Activated B cell treated with CpG ODN at 0.5 μM for 24 hours (primary cell): ENCODE measurements around the gene CAVIN2. TPM values are rescaled to one million over a fixed set of nuclear protein-coding genes. Genes with fewer than 3 reads are reported as not detected.

Experiments
- ATAC-seq: fragments of 200-7000 bp; cut with Tn5 transposase; one replicate; pipeline ENCODE4 v1.10.0; 2021; ENCODE audit warnings: low read depth, mild to moderate bottlenecking, moderate library complexity
- CTCF ChIA-PET: fragments of 350-600 bp; sonication (Branson Sonifier 250); formaldehyde crosslinking; loops from one replicate; lab custom pipeline; 2021; ENCODE audit warnings: antibody characterized with exemption; lab: Charles Lee
- POLR2A ChIA-PET: fragments of 350-600 bp; sonication (Branson Sonifier 250); formaldehyde crosslinking; loops from one replicate; lab custom pipeline; 2021; ENCODE audit warnings: antibody characterized with exemption; lab: Charles Lee
- DNase-seq: peaks from one replicate; pipeline ENCODE4 v3.0.0; 2022
- H3K27ac Mint-ChIP-seq: one replicate; pipeline ENCODE4 v1.8.0; 2020; ENCODE audit warnings: mixed read lengths
- H3K27me3 Mint-ChIP-seq: one replicate; pipeline ENCODE4 v1.8.0; 2021; ENCODE audit warnings: mixed read lengths
- H3K36me3 Mint-ChIP-seq: one replicate; pipeline ENCODE4 v1.8.0; 2021; ENCODE audit warnings: low read depth, mixed read lengths
- H3K4me1 Mint-ChIP-seq: one replicate; pipeline ENCODE4 v1.8.0; 2021; ENCODE audit warnings: mixed read lengths
- H3K4me3 Mint-ChIP-seq: one replicate; pipeline ENCODE4 v1.8.0; 2020; ENCODE audit warnings: mild to moderate bottlenecking, mixed read lengths
- H3K9me3 Mint-ChIP-seq: one replicate; pipeline ENCODE4 v1.8.0; 2020; ENCODE audit warnings: mixed read lengths
- CTCF ChIP-seq: fragments of 200-600 bp; IDR thresholded peaks from one replicate; pipeline ENCODE4 v1.8.0; 2022; ENCODE audit warnings: antibody characterized with exemption, mild to moderate bottlenecking
- intact Hi-C: fragments of 100-400 bp; cut with micrococcal nuclease; formaldehyde crosslinking; loops from one replicate; pipeline ENCODE4 v1.15.1; 2024
- total RNA-seq: library from RNA; stranded (reverse); gene quantifications from 2 replicates; pipeline ENCODE4 v1.2.3, GENCODE V29; 2022

The CAVIN2 gene
- total RNA-seq, 1 donor from 2014 or later = not detected

GRCh38 chr2:191891656-191892055 lies 44.8 kb upstream of the CAVIN2 start:
- Mint-ChIP-seq H3K36me3 (no peaks in the 10 kb centered on the region), H3K27me3 (no peaks in the 10 kb centered on the region), H3K27ac (no peak overlapping the region), H3K4me3 (no peak overlapping the region), H3K4me1 (no peaks in the 10 kb centered on the region), H3K9me3 (no peaks in the 10 kb centered on the region)
- POLR2A ChIA-PET = no interaction called here
- no peak for TF ChIP-seq CTCF
- CTCF ChIA-PET = no interaction called here
- no peak for ATAC-seq
- DNase-seq = no peak
- intact Hi-C loops = no loop called here

- TF ChIP-seq CTCF = no peak
- H3K27me3 Mint-ChIP-seq = no peaks in the 10 kb centered on the region
- no peak overlapping the region for H3K4me3 Mint-ChIP-seq
- intact Hi-C loops = no loop called here
- no peak for ATAC-seq
- H3K9me3 Mint-ChIP-seq = no peaks in the 10 kb centered on the region
- no peak for DNase-seq
- no peaks in the 10 kb centered on the region for H3K36me3 Mint-ChIP-seq
- no peaks in the 10 kb centered on the region for H3K4me1 Mint-ChIP-seq
- no peak overlapping the region for H3K27ac Mint-ChIP-seq
- ChIA-PET POLR2A (no interaction called here), CTCF (no interaction called here)
Observed at GRCh38 chr2:191889931-191890330, 43.0 kb upstream of the CAVIN2 start.

GRCh38 chr2:191888400-191889166 lies 41.7 kb upstream of the CAVIN2 start:
- DNase-seq = no peak
- Mint-ChIP-seq H3K27ac (no peak overlapping the region), H3K36me3 (no peaks in the 10 kb centered on the region), H3K9me3 (no peaks in the 10 kb centered on the region), H3K4me1 (no peaks in the 10 kb centered on the region), H3K27me3 (no peaks in the 10 kb centered on the region), H3K4me3 (no peak overlapping the region)
- ChIA-PET POLR2A (no interaction called here), CTCF (no interaction called here)
- ATAC-seq = no peak
- intact Hi-C loops = no loop called here
- TF ChIP-seq CTCF = no peak

- Mint-ChIP-seq H3K36me3 (no peaks in the 10 kb centered on the region), H3K27me3 (no peaks in the 10 kb centered on the region), H3K9me3 (no peaks in the 10 kb centered on the region), H3K4me1 (no peaks in the 10 kb centered on the region), H3K27ac (no peak overlapping the region), H3K4me3 (no peak overlapping the region)
- ATAC-seq = no peak
- CTCF ChIA-PET = no interaction called here
- no peak for DNase-seq
- intact Hi-C loops = no loop called here
- TF ChIP-seq CTCF = no peak
- POLR2A ChIA-PET = no interaction called here
Observed at GRCh38 chr2:191885650-191886049, 38.8 kb upstream of the CAVIN2 start.

- Mint-ChIP-seq H3K27ac (no peak overlapping the region), H3K4me1 (no peaks in the 10 kb centered on the region), H3K27me3 (no peaks in the 10 kb centered on the region), H3K4me3 (no peak overlapping the region), H3K36me3 (no peaks in the 10 kb centered on the region), H3K9me3 (no peaks in the 10 kb centered on the region)
- CTCF ChIA-PET = no interaction called here
- POLR2A ChIA-PET = no interaction called here
- TF ChIP-seq CTCF = no peak
- intact Hi-C loops = no loop called here
- no peak for ATAC-seq
- no peak for DNase-seq
Observed at GRCh38 chr2:191885098-191885497, 38.2 kb upstream of the CAVIN2 start.
